Neuronal stem cell (in vitro differentiated cells): ENCODE data around the gene LTBP2.

Experiments used
- DNase-seq: peaks from one replicate; pipeline ENCODE4 v3.0.0-alpha.2; 2013; ENCODE audit warnings: low spot score
- H2AFZ ChIP-seq: one replicate; pipeline ENCODE4 v1.6.1; 2013; ENCODE audit warnings: mild to moderate bottlenecking, low read length, inconsistent platforms
- H2AK5ac ChIP-seq: 2 replicates; pipeline ENCODE4 v1.6.1; 2013; ENCODE audit warnings: low read depth, mild to moderate bottlenecking, inconsistent platforms, low read length, moderate library complexity, mixed read lengths
- H2BK120ac ChIP-seq: 2 replicates; pipeline ENCODE4 v1.6.1; 2013; ENCODE audit warnings: low read depth, mild to moderate bottlenecking, inconsistent platforms, low read length, moderate library complexity, mixed read lengths
- H2BK12ac ChIP-seq: one replicate; pipeline ENCODE4 v1.6.1; 2013; ENCODE audit warnings: low read length, inconsistent platforms
- H2BK15ac ChIP-seq: 2 replicates; pipeline ENCODE4 v1.6.1; 2013; ENCODE audit warnings: mild to moderate bottlenecking, low read length, inconsistent platforms, mixed read lengths
- H2BK5ac ChIP-seq: one replicate; pipeline ENCODE4 v1.6.1; 2013; ENCODE audit warnings: inconsistent platforms, mild to moderate bottlenecking, low read length, moderate library complexity
- H3K14ac ChIP-seq: one replicate; pipeline ENCODE4 v1.6.1; 2013; ENCODE audit warnings: low read length, inconsistent platforms
- H3K18ac ChIP-seq: 2 replicates; pipeline ENCODE4 v1.6.1; 2013; ENCODE audit warnings: low read length, inconsistent platforms
- H3K23ac ChIP-seq: 2 replicates; pipeline ENCODE4 v1.6.1; 2013; ENCODE audit warnings: low read depth, mild to moderate bottlenecking, mixed read lengths, low read length, inconsistent platforms; ENCODE audit not compliant: poor library complexity
- H3K27ac ChIP-seq: replicated peaks from 3 replicates; pipeline ENCODE4 v1.5.1; 2013; ENCODE audit warnings: low read length, inconsistent platforms
- H3K27me3 ChIP-seq, 3 experiments: 2 replicates each; pipeline ENCODE4 v1.6.1; 2013; ENCODE audit warnings: low read length in 3 of 3, mild to moderate bottlenecking in 2 of 3, inconsistent platforms in 1 of 3, low read depth in 1 of 3, mixed read lengths in 1 of 3, moderate library complexity in 1 of 3; ENCODE audit not compliant: control insufficient read depth in 3 of 3, insufficient read depth in 3 of 3
- H3K36me3 ChIP-seq, 2 donors: replicated peaks in 1 of 2; 2 replicates each; pipeline ENCODE4 v1.6.1; 2013; ENCODE audit warnings: low read length in 2 of 2; ENCODE audit not compliant: control insufficient read depth in 2 of 2, insufficient read depth in 2 of 2
- H3K4ac ChIP-seq: 2 replicates; pipeline ENCODE4 v1.6.1; 2013; ENCODE audit warnings: inconsistent platforms, mild to moderate bottlenecking, low read length, moderate library complexity
- H3K4me1 ChIP-seq, 2 donors: 1 replicate in 1 of 2; 2 replicates in 1 of 2; pipeline ENCODE4 v1.6.1; 2013; ENCODE audit warnings: low read length in 2 of 2, low read depth in 1 of 2; ENCODE audit not compliant: control insufficient read depth in 2 of 2, insufficient read depth in 1 of 2
- H3K4me2 ChIP-seq: one replicate; pipeline ENCODE4 v1.6.1; 2013; ENCODE audit warnings: mild to moderate bottlenecking, low read length, inconsistent platforms; ENCODE audit not compliant: insufficient read depth, poor library complexity, severe bottlenecking
- H3K4me3 ChIP-seq, 2 donors: 2 replicates each; pipeline ENCODE4 v1.5.1; 2013; ENCODE audit warnings: low read length in 2 of 2, mild to moderate bottlenecking in 2 of 2, inconsistent platforms in 1 of 2, moderate library complexity in 1 of 2
- H3K79me1 ChIP-seq: one replicate; pipeline ENCODE4 v1.6.1; 2013; ENCODE audit warnings: low read depth, mild to moderate bottlenecking, inconsistent platforms, low read length, moderate library complexity
- H3K9ac ChIP-seq: one replicate; pipeline ENCODE4 v1.6.1; 2013; ENCODE audit warnings: mild to moderate bottlenecking, low read depth, low read length, inconsistent platforms; ENCODE audit not compliant: poor library complexity
- H3K9me3 ChIP-seq, 2 donors: replicated peaks in 1 of 2; 2 replicates each; pipeline versions ENCODE3 to v1.6.1; 2013; ENCODE audit warnings: low read length in 2 of 2, mild to moderate bottlenecking in 2 of 2, inconsistent platforms in 1 of 2, low read depth in 1 of 2, mixed read lengths in 1 of 2, moderate library complexity in 1 of 2; ENCODE audit not compliant: control insufficient read depth in 2 of 2, insufficient read depth in 1 of 2
- H4K8ac ChIP-seq: one replicate; pipeline ENCODE4 v1.6.1; 2013; ENCODE audit warnings: low read depth, mild to moderate bottlenecking, inconsistent platforms, low read length, moderate library complexity
- H4K91ac ChIP-seq: one replicate; pipeline ENCODE4 v1.6.1; 2013; ENCODE audit warnings: low read length, low read depth, mild to moderate bottlenecking, inconsistent platforms; ENCODE audit not compliant: poor library complexity
- WGBS, 2 donors: extraction: QIAGEN DNeasy Blood & Tissue Kit; methylation state at CpG; one replicate each; pipeline ENCODE4 v1.1.7; 2013; ENCODE audit warnings: missing lambda C conversion rate in 2 of 2, mixed read lengths in 1 of 2; ENCODE audit not compliant: insufficient read length in 2 of 2, insufficient replicate concordance in 1 of 2; ENCODE audit errors: extremely low coverage in 2 of 2; 5-methylcytosine and 5-hydroxymethylcytosine counted together

The LTBP2 gene

DNA sequence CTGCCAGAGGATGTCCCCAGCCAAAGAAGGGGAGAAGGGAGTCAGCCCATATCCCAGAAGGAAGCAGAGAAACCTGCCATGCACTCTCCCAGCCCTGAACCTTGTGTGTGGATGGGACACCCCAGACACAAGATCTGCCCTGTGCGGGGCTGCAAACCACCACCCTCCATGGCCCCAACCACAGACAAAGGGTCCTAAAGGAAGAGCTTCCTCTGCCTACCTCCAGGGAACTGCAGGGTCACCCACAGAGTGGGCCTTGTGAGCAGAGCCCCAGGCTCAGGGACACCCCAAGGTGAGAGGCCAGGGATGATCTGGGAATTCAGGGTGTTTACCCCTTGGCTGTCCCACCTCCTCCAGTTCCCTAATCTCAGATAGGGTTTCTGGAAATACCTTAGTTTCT, 62.0 kb downstream of the LTBP2 start:
- no peak overlapping the region for H2BK12ac ChIP-seq
- H4K91ac ChIP-seq, result no peak overlapping the region
- no peak overlapping the region for H3K4ac ChIP-seq
- H3K23ac ChIP-seq, result no peak overlapping the region
- H3K27ac ChIP-seq, result no peak overlapping the region
- no peak overlapping the region for H4K8ac ChIP-seq
- peak overlapping the region; percentile 47 for H3K14ac ChIP-seq
- H3K36me3 ChIP-seq, result no peaks in the 10 kb centered on the region
- H3K18ac ChIP-seq, result peak overlapping the region; percentile 25
- no peak overlapping the region for H3K4me3 ChIP-seq
- H3K9me3 ChIP-seq, result no peaks in the 10 kb centered on the region
- peaks cover 0 to 32% (median 0%) of the 10 kb centered on the region in 3 experiments for H3K27me3 ChIP-seq
- no peak overlapping the region for H3K9ac ChIP-seq
- no peak for DNase-seq
- peak overlapping the region; percentile 19 for H2BK5ac ChIP-seq
- H2AK5ac ChIP-seq, result peak overlapping the region; percentile 58
- no peaks in the 10 kb centered on the region for H3K79me1 ChIP-seq
- no peak overlapping the region for H2AFZ ChIP-seq
- no CpG with 5 or more reads among the region's 1 CpG for WGBS, 2 donors
- no peak overlapping the region for H3K4me2 ChIP-seq
- no peak overlapping the region for H2BK120ac ChIP-seq
- H2BK15ac ChIP-seq, result peak overlapping the region; percentile 27
- peaks cover 9 to 14% of the 10 kb centered on the region in 2 donors for H3K4me1 ChIP-seq

DNA sequence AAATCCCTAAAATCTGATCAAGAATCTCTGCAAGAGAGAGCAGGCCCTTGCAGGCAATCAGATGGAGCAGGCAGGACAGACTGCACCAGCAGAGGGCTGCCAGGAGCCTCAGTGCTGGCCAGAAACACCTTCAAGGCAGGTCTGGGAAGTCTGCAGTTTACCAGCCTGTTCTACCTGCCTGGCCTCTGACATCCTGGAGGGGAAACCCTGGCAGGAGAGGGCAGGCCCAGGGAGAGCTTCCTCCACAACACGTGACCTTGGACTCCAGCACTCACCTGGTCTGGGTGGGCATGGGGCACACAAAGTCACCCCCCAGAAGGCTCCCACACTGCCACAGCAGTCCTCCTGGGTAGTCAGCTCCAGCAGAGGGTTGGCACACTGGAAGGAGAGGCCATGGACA, 62.4 kb downstream of the LTBP2 start:
- Histone ChIP-seq H3K4me1 (peaks cover 9 to 14% of the 10 kb centered on the region in 2 donors), H3K36me3 (no peaks in the 10 kb centered on the region), H3K4ac (no peak overlapping the region), H4K8ac (no peak overlapping the region), H3K9ac (no peak overlapping the region), H3K18ac (peak overlapping the region; percentile 54), H3K9me3 (no peaks in the 10 kb centered on the region), H3K79me1 (no peaks in the 10 kb centered on the region), H2BK12ac (no peak overlapping the region), H2AK5ac (peak overlapping the region; percentile 58), H3K27me3 (peaks cover 0 to 37% (median 0%) of the 10 kb centered on the region in 3 experiments), H3K23ac (no peak overlapping the region), H3K14ac (peak overlapping the region; percentile 47), H2BK5ac (peak overlapping the region; percentile 19), H2AFZ (no peak overlapping the region), H3K4me2 (no peak overlapping the region), H3K4me3 (no peak overlapping the region), H4K91ac (no peak overlapping the region), H2BK15ac (peak overlapping the region; percentile 27), H2BK120ac (no peak overlapping the region), H3K27ac (no peak overlapping the region)
- DNase-seq, result no peak
- no CpG with 5 or more reads among the region's 1 CpG for WGBS, 2 donors

DNA sequence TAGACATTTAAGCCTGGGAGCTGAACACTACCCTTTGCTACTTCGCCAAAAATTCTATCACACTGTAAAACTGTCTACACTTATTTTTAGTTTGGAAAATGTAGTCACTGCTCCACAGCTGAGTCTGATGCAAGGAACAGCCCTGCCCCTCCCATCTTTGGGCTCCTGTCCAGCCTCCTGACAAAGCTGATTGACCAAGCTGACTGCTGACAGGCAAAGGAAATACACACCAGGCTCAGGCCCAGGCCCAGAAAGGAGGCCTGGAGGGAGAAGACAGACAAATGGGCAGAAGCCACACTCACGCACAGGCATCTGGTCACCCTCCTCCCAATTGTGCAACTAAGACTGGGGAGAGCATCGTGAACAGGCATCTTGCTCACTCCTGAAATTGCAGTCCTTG, 63.2 kb downstream of the LTBP2 start:
- Histone ChIP-seq H3K14ac (no peak overlapping the region), H2AK5ac (no peak overlapping the region), H4K91ac (no peak overlapping the region), H3K9ac (no peak overlapping the region), H3K27me3 (peaks cover 0 to 42% (median 0%) of the 10 kb centered on the region in 3 experiments), H2BK120ac (no peak overlapping the region), H3K9me3 (no peaks in the 10 kb centered on the region), H3K18ac (no peak overlapping the region), H3K4me3 (no peak overlapping the region), H3K4me2 (no peak overlapping the region), H2BK5ac (no peak overlapping the region), H3K36me3 (no peaks in the 10 kb centered on the region), H3K27ac (no peak overlapping the region), H2BK12ac (no peak overlapping the region), H3K23ac (no peak overlapping the region), H3K79me1 (no peaks in the 10 kb centered on the region), H3K4ac (no peak overlapping the region), H2BK15ac (no peak overlapping the region), H2AFZ (no peak overlapping the region), H3K4me1 (peaks cover 9 to 13% of the 10 kb centered on the region in 2 donors), H4K8ac (no peak overlapping the region)
- no CpG with 5 or more reads among the region's 3 CpGs for WGBS, 2 donors
- no peak for DNase-seq

DNA sequence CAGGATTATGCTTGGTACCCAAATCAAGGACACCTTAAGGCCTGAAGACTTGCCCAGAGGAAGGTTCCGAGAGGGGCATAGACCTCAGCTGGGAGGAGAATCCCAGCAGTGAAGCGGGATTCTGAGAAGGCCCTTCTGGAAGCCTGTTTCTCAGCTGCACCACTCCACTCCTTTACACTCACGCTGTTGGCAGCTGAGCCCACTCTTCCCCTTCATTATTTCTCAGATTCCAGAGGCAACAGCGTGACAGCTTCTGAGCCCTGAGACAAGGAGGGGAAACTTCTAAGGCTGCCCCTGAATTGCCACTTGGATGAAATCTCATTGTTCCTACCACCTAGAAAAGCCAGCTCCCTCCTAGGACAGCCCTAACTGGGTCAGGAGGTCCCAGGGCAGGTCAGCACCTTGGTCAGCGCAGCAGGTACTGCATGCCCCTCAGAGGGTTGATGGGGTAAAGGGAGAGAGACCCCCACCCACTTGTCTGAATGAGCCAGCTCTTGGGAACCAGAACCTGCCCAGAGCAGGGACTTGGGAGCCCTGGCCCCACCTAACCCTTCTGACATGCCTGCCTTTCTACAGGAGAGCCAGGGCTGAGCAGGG, 64.6 kb downstream of the LTBP2 start:
- Histone ChIP-seq H3K4me3 (no peak overlapping the region), H2BK15ac (no peak overlapping the region), H3K18ac (no peak overlapping the region), H3K9me3 (no peaks in the 10 kb centered on the region), H2BK5ac (no peak overlapping the region), H3K27ac (no peak overlapping the region), H2BK12ac (no peak overlapping the region), H3K4ac (no peak overlapping the region), H4K8ac (no peak overlapping the region), H3K14ac (no peak overlapping the region), H3K4me1 (peaks cover 9 to 12% of the 10 kb centered on the region in 2 donors), H3K79me1 (no peaks in the 10 kb centered on the region), H4K91ac (no peak overlapping the region), H3K4me2 (no peak overlapping the region), H2AFZ (no peak overlapping the region), H3K23ac (no peak overlapping the region), H2BK120ac (no peak overlapping the region), H2AK5ac (no peak overlapping the region), H3K9ac (no peak overlapping the region), H3K27me3 (peaks cover 0 to 39% (median 0%) of the 10 kb centered on the region in 3 experiments), H3K36me3 (no peaks in the 10 kb centered on the region)
- no peak for DNase-seq
- no CpG with 5 or more reads among the region's 5 CpGs for WGBS, 2 donors
